HG03039 (cell line): Measurements from ENCODE around the gene CUX1.

ENCODE experiments used
- ATAC-seq: cut with Tn5 transposase; IDR thresholded peaks from one replicate; pipeline ENCODE4 v1.9.1; 2021; ENCODE audit warnings: mild to moderate bottlenecking, moderate library complexity; ENCODE audit not compliant: unreplicated experiment

Gene CUX1

DNA sequence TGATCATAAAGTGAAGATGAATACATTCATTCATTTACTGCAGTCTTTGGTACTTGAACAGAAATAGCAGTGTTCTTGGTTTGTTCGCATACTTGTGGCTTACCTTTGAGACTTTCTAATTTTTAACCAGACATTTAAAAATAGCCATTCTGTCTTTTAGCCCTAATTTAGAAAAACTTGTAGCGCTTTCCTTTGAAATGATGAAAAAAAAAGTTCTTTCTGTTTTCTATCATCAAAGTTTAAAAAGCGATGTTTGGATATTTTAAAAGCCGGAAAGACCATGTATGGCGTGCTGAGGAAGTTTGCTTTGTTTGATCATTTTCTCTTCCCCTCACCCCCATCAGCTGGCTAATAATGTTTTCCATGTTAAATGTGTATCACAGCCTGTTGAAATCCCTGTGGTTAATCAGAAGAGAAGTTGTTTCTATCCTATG is 116.3 kb downstream of the CUX1 start:
- ATAC-seq = no peak

DNA sequence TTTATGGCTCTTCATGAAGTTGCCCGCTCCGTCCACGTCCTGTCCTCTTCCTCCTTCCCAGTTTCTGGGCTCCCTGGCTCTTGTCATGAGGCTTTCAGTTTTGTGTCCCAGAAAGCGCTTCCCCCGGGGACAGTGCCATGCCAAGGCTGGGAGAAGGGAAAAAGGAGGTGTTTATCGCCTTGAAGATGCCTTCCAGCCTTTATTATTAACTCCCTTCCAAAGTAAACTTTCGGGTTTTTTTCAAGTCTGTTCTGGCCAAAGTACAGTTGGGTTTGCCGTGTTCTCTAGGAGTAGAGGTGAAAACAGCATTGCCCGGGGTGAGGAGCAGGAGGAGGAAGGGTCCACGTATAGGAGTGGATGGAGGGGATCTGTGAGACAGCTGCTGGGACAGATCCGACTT is 117.2 kb downstream of the CUX1 start:
- ATAC-seq = no peak

DNA sequence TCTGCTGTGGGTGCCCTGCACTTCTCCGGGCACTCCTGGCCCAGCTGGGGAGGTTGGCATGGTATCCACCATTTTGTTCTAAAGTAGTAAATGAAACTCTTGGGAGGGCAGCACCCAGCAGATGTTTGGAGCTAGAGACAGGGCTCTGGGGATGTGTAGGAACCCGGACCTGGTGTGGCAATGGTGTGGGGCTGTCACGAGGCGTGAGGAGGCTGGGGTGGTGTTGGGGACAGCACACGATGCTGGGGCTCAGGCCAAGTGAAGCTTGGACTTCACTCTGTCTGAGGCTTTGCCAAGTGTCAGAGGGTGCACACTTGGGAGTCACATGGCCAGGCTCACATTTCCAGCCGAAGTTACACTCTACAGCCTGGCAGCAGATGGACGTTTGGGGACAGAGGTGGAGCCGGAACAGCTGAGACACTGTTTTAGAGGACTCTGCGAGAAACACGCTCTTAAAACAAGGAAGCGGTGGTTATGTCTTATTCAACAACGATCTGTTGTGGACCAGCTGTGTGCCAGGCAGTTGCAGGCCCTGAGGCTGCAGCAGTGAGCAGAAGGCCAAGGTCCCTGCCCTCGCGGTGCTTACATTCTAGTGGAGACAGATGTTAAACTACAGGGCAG is 118.2 kb downstream of the CUX1 start:
- ATAC-seq = no peak

DNA sequence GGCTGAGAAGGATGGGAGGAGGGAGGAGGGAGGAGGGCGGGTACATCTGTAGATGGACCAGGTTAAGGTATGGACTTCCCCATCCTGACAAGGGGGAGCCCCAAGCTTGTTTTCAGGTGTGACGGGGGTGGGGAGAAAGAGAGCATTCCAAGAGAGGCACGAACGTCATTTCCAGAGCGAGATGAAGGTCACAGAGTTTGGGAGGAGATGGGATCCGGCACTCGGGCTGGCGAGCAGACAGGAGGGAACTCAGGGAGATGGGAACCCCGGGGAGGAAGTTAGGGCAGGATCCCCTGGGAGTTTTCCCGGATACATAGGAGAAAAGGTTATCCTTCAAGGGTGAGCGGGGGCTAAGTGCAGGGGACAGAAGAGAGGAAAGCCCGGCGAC is 118.8 kb downstream of the CUX1 start:
- no peak for ATAC-seq

DNA sequence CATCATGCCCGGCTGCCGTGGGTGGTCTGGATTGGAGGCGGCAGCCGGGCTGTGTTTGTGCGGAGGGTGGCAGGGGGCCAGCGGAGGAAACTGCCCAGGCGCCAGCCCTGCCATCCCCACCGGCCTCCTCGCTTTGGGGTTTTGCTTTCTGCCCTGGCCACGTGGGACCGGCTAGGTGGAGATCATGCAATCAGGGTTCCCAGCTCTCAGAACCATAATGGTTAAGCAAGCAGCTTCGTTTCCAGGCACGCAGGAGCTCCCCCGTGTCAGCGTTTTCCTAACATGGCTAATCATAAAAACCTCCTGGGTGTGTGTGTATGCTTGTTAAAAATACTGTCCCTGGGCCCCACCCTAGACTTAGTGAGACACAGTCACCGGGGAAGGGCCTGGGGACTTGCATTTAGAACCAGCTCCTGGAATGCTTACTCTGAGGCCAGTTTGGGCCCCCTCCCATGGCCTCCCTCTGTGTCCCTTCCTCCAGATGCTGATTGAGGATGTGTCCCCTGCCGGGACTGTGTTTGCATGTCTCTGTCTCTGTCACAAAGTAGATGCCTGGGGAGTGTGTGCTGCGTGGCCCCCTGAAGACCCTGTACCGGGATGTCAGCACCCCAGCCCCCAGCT is 119.3 kb downstream of the CUX1 start:
- no peak for ATAC-seq

DNA sequence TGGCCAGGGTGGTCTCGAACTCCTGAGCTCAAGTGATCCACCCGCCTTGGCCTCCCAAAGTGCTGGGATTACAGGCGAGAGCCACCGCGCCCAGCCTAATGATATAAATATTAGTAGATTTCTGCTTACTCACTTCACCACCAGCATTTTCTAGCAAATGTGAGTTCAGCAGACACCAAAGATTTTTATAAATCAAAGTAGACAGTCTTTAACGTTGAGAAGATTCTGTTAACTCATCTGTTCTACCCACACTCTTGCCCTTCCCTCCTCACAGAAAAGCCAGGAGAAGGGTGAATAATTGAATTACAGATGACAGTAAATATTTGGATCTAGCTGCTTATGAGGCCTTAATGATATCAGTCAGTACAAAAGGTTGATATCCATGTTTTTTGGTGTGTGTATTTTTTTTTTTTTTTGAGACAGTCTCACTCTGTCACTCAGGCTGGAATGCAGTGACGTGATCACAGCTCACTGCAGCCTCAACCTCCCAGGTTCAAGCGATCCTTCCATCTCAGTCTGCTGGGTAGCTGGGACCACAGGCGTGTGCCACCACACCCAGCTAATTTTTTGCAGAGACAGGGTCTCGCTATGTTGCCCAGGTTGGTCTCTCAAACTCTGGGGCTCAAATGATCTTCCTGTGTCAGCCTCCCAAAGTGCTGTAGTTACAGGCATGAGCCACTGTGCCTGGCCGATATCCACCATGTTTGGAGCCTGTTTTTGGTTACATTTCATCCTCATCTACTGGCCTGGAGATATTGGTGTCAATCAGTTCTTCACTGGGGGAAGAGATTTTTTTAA is 120.5 kb downstream of the CUX1 start:
- no peak for ATAC-seq

DNA sequence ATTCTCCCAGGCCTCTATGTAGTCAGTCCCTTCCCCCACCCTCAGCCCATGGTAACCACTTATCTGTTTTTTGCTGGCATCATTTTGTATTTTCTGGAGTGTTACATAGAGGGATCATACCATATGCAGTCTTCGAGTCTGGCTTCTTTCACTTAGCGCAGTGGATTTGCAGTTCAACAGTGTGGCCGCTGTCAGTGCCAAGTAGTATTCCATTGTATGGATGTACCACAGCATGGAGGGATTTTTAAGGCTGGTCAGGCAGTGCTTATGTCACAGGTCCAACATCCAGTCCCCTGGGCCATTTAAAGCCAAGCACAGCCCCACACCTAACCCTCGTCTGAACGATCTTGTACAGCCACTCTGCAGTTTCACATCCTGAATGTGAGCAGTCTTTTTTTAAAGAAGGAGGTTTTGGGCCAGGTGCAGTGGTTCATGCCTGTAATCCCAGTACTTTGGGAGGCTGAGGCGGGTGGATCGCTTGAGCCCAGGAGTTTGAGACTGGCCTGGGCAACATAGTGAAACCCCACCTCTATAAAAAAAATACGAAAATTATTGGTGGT is 121.8 kb downstream of the CUX1 start:
- ATAC-seq = no peak

DNA sequence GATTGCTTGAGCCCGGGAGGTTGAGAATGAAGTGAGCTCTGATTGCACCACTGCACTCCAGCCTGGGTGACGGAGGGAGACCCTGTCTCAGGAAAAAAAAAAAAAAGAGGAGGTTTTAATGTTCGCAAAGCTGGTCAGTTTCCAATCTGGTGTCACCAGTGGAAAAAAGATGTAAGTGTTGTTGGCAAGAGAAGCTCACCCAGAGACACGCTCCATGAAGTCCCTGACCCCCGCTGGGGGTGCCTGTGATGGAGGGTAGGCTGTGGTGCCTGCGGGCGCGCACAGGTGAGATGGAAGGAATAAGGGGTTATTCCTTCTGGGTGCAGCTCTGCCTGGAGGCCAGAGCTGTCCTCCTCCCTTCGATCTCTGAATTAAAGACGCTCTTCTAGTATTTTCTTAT is 122.7 kb downstream of the CUX1 start:
- ATAC-seq = no peak

DNA sequence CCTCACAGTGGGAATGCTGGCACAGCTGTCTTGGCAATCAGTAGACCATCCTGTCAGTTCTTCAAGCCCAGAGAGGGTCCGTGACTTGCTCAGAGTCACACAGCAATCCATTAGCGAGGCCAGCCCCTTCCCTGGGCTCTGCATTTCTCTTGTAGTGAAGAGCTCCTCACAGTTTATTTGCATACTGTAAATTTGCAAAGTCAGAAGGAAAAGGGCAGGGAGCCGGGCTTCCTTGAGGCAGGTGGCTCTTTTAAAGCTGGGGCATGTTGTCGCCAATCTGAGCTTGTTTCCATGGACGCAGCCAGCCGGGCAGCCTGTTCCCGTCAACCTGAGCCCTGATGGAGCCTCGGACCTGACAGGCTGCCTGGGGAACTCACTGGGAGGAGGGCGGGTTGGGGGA is 123.4 kb downstream of the CUX1 start:
- no peak for ATAC-seq

DNA sequence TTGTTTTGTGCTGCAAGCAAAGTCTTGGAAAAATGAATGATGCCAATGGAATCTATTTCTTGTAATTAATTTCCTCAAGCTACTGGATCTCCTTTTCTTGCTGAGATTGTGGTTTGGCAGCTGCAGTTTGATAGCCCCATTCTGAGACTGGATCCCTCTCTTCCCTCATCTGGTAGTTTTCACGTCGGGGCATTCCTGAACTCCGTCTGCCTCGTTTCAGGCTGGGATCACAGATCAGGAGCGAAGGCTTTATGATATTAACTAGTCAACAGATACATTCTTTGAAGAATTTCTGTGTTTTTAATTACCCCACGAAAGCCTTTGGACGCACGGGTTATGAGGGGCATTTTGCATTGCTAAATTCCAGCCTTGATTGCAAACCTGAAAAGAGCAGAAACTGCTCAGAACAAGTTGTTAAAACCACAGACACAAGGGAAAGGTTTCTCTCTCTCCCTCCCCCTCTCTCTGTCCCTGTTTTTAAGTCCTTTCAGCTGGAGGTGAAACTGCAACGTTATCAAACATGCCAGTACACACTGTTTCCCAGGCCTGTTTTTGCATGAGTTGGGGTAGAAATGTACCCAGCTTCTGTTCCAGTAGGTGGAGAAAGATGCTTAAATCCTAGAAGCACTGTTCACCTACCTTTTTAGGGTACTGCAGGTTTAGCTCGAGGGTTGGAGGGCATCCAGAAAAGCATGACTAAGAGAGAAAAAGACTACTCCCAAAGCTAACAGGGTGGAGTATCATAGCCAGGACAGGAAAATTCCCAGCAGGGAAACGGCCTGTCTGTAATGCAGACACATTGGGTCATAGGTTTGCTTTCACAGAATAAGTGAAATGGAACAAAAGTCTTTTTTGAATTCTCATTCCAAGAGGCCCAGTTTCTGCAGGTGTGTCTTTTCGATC is 124.3 kb downstream of the CUX1 start:
- no peak for ATAC-seq

DNA sequence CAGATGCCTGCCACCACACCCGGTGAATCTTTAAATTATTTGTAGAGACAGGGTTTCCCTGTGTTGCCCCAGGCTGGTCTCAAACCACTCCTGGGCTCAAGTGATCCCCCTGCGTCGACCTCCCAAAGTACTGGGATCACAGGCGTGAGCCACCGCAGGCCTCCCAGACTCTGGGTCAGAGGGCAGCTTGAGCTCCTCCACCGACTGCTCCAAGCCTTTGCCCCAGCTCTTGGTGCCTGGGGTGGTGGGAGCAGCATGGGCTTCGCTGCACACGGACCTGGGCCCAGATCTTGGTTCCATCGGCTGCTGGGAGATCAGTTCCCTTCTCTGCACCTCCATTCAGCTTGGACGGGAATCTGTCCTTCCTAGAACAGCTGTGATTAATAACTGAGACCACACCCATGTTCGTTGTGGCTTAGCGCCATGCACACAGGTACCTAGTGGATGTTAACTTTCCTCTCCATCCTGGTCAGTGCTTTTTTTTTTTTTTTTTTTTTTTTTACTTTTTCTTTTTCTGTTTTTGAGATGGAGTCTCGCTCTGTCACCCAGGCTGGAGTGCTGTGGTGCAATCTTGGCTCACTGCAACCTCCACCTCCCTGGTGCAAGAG is 125.3 kb downstream of the CUX1 start:
- no peak for ATAC-seq

DNA sequence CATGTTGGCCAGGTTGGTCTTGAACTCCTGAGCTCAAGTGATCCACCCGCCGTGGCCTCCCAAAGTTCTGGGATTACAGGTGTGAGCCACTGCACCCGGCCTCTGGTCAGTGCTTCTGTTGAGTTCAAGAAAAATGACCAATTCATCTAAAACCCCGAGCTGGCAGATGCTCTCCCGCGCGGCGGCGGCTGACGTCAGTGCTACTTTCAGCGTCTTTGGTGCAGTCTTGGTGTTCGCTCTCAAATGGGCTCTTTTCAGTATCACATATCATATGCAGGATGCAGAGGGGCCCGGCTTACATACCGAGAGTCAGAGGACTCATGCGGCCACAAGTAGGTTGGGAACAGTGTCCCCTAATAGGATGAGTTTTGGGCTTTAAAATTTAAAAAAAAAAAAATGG is 125.9 kb downstream of the CUX1 start:
- no peak for ATAC-seq

DNA sequence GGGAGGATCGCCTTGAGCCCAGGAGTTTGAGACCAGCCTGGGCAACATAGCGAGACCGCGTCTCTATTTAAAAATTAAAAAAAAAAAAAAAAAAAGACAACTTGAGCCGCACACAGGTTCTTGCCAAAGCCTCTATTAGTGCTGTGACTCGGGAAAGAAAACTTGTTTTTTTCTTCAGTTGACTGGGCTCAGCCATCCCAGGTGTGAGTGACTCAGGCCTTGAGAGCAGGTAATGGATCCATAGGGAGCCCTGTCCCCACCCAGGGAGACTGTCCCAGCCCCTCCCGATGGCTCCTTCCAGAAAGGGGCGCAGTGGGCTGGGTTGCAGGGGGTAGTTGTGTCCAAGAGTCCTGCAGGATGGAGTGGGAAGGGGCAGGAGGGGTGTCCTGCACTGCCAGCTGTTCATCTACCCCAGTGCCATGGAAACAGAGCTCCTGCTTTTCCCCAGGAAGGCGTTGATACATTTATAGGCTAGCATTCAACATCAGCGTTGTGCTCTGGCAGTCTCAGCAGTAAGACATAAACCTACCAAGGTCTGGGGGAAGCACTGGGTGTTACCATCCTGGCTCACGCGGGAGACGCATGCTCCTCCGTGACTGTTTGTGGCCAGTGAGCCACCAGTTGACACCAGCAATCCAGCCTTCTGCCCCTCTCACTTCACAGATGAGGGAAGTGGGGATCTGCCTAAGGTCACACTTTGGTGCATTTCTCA is 126.6 kb downstream of the CUX1 start:
- no peak for ATAC-seq

DNA sequence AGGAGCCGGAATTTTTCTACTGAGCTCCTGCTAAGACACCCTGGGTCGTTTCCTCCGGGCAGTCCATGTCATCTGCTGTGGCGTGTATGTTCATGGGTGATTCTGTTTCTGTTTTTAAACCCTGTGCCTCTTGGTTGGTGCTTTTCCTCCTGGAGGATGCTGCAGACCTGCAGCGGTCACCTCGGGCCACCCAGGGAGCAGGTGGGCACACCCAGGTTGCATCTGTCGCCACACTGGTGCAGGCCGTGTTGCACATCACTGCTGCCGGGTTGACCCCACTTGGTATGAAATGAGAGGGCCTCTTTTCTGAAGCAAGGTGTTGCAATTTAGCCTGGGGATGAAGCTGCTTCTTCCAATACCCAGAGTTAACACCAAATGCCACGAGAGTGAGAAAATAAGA is 127.2 kb downstream of the CUX1 start:
- no peak for ATAC-seq

DNA sequence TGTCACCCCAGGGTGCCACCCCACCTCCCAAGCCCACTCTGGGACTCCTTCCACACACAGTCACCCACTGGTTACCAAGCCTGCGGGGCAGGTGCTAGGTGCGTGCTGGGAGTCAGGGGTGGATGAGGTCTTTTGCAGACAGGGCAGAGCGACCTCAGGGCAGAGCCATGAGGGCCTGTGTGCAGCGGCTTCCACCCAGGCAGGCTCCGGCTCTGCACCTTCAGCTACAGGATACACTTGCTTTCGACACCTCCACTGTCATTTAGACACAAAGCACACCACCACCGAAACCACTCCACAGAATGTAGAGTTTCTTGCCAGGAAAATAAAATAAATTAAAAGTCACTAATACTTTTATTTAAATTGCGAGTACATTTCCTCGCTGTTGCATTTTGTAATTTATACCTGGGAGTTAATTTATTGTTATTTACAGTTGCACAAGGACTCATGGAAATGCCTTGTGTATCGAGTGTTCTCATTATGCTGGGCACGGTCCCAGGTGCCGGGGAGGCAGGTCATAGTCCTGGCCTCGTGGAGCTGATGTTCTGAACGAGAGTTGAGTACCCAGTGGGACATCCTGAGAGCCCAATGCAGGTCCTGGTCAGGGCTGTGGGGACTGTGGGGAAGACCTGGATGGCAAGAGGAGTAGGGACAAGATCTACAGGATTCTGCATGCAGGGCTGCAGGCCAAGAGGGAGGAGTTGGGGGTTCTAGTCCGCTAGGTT is 127.8 kb downstream of the CUX1 start:
- no peak for ATAC-seq

DNA sequence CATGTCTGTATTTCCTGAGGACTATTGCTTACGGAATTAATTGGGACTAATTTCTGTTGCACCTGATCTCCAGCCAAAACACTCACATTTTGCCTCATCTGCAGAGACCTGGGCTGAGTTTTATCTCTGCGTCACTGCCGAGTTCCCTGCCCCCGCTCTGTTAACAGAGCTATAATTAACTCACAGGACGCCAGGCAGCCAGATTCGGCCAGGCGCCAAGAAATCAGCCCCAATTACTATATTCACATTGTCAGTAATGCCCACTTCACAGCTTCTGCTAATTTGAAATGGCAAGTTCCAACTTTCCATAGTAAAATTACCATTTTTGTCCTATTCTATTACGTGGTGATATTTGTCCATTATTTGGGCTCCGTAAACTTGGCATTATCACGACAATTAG is 130.5 kb downstream of the CUX1 start:
- no peak for ATAC-seq

DNA sequence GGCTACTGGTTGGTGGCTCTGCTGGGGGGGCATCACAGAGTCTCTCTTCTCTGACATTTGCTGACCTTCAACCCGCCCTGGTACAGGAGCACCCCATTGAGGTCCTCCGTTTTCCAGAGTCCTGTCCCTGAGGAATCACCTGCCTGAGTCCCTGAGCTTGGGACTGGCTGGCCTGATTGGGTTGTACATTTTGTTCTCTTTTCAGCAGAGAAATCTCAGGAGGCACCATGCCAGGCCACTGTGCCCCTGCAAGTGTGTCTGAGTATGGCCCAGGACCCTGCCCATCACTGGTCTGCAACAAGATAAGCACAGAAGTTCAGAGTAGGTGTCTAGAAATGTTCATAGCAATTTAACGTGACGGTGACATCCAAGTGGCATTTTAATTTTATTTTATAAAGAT is 131.2 kb downstream of the CUX1 start:
- ATAC-seq = no peak

DNA sequence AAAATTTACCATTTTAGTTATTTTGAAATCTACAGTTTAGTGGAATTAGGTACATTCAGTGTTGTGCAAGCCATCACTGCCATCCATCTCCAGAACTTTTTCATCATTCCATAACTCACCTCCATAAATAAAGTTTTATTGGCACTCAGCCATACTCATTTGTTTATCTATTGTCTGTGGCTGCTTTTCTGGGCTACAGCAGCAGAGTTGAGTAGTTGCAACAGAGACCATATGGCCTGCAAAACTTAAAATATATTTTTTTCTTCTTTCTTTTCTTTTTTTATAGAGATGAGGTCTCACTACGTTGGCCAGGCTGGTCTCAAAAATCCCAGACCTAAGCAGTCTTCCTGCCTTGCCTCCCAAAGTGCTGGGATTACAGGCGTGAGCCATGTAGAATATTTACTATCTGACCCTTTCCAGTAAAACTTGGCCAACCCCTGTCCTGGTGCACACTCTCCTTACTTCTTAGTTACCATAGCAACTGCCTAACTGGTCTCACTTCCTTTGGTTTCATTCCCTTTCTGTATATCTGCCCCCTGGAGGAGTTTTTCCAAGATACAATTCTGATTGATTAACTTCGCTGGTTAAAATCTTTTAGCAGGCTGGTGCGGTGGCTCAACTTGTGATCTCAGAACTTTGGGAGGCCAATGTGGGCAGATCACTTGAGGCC is 133.2 kb downstream of the CUX1 start:
- no peak for ATAC-seq

DNA sequence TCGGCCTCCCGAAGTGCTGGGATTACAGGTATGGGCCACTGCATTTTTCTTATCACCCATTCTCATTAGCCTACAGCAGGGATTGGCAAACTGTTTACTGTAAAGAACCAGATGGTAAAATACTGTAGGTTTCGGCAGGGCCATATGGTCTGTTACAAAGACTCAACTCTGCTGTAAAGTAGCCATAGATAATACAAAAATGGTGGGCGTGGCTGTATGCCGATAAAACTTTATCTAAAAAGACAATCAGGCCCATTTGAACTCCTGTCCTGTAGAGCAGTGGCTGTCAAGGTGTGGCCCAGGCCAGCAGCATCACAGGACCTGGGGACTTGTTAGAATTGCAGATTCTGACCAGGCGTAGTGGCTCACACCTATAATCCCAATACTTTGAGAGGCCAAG is 134.3 kb downstream of the CUX1 start:
- ATAC-seq = no peak
